HFFc6 (cell line): ENCODE results near the gene SLC16A12. TPM values are rescaled to one million over a fixed set of nuclear protein-coding genes. Genes with fewer than 3 reads are reported as not detected.
"Not testable (repeated sequence)": the region's sequence is repeated elsewhere in the genome, so short reads cannot be mapped to it uniquely, and the experiment has no call there.

Experiments
- DNase-seq: peaks from one replicate; pipeline ENCODE4 v3.0.0-alpha.2; 2018
- H3K27ac Mint-ChIP-seq: 2 replicates; pipeline ENCODE4 v1.8.0; 2020; ENCODE audit warnings: mild to moderate bottlenecking, mixed read lengths
- H3K27me3 Mint-ChIP-seq: 2 replicates; pipeline ENCODE4 v1.8.0; 2021; ENCODE audit warnings: mild to moderate bottlenecking, moderate library complexity, mixed read lengths; ENCODE audit not compliant: insufficient read depth
- H3K36me3 Mint-ChIP-seq: 2 replicates; pipeline ENCODE4 v1.8.0; 2021; ENCODE audit warnings: low read depth, mixed read lengths
- H3K4me1 Mint-ChIP-seq: 2 replicates; pipeline ENCODE4 v1.8.0; 2020; ENCODE audit warnings: low read depth, mixed read lengths
- H3K4me3 Mint-ChIP-seq: 2 replicates; pipeline ENCODE4 v1.8.0; 2020; ENCODE audit warnings: mild to moderate bottlenecking, moderate library complexity, mixed read lengths
- H3K9me3 Mint-ChIP-seq: 2 replicates; pipeline ENCODE4 v1.8.0; 2020; ENCODE audit warnings: mild to moderate bottlenecking, mixed read lengths
- total RNA-seq, 6 experiments: library from RNA; stranded (reverse); fragmentation: NEBNext Ultra II Directional; extraction: Animal tissue kit (Norgen Biotek cat#: 25700); gene quantifications; 2 replicates in 1 of 6; 3 replicates in 5 of 6; pipeline ENCODE4 v1.2.3, GENCODE V29; 2021
- TF ChIP-seq, protein P1 (sequence below): fragments of 200-600 bp; sonication (generic); IDR thresholded peaks from 2 replicates; pipeline ENCODE4 v1.5.0; 2021; ENCODE audit warnings: antibody characterized with exemption, mild to moderate bottlenecking

Gene SLC16A12
- total RNA-seq, 6 experiments from 2014 or later = not detected

DNA sequence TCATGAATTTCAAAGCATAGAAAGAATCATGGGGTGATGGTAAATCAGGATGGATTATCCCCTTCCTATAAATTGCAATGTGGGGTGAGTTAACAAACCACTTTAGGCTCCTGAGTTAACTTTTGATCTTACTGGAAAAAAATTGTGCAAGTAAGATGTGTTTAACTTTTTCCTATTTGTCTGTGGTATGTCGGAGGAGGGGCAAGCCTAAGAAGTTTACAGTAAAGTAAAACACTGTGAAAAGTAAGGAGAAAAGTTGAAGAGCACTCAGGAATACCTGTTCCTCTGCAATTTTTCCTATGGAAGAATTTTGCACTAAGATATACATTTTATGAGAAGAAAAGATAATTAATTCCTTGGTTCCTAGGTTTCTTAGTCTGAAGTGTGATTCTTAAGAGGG is 76.6 kb downstream of the SLC16A12 start:
- H3K27me3 Mint-ChIP-seq = no peaks in the 10 kb centered on the region
- TF ChIP-seq, protein P1, sequence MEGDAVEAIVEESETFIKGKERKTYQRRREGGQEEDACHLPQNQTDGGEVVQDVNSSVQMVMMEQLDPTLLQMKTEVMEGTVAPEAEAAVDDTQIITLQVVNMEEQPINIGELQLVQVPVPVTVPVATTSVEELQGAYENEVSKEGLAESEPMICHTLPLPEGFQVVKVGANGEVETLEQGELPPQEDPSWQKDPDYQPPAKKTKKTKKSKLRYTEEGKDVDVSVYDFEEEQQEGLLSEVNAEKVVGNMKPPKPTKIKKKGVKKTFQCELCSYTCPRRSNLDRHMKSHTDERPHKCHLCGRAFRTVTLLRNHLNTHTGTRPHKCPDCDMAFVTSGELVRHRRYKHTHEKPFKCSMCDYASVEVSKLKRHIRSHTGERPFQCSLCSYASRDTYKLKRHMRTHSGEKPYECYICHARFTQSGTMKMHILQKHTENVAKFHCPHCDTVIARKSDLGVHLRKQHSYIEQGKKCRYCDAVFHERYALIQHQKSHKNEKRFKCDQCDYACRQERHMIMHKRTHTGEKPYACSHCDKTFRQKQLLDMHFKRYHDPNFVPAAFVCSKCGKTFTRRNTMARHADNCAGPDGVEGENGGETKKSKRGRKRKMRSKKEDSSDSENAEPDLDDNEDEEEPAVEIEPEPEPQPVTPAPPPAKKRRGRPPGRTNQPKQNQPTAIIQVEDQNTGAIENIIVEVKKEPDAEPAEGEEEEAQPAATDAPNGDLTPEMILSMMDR = no peak
- no peaks in the 10 kb centered on the region for H3K9me3 Mint-ChIP-seq

DNA sequence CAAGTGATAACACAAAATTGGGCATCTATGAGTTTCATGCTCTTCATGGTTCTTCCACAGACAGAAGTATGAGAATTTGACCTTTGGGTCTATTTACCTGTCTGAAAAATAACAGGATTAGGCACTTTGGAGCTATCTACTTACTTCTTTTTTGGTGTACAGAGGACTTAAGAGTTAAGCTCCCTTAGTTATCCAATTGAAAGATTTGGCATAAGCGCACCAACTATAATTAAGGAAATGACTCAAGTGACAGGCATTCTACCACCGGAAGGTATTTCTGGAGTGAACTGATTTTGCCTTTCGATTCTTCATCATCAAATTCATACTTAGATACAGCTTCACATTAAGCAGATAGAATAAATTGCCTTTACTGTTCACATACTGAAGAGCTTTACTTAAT is 77.1 kb downstream of the SLC16A12 start:
- no peaks in the 10 kb centered on the region for H3K9me3 Mint-ChIP-seq
- peaks cover 2% of the 10 kb centered on the region; the same call in 1 of the 2 replicates for H3K27me3 Mint-ChIP-seq
- TF ChIP-seq, protein P1 = no peak
- no peaks in the 10 kb centered on the region for H3K36me3 Mint-ChIP-seq
- H3K4me3 Mint-ChIP-seq = peak overlapping the region; percentile 70
- peak overlapping the region; percentile 30 for H3K27ac Mint-ChIP-seq
- H3K4me1 Mint-ChIP-seq = peaks cover 32% of the 10 kb centered on the region
- peak; percentile 38 for DNase-seq

More for the DNA sequence above, 76.6 kb downstream of the SLC16A12 start:
- H3K4me3 Mint-ChIP-seq = peak overlapping the region; percentile 70
- peak overlapping the region; percentile 30 for H3K27ac Mint-ChIP-seq
- DNase-seq = no peak
- peaks cover 32% of the 10 kb centered on the region for H3K4me1 Mint-ChIP-seq
- H3K36me3 Mint-ChIP-seq = no peaks in the 10 kb centered on the region

DNA sequence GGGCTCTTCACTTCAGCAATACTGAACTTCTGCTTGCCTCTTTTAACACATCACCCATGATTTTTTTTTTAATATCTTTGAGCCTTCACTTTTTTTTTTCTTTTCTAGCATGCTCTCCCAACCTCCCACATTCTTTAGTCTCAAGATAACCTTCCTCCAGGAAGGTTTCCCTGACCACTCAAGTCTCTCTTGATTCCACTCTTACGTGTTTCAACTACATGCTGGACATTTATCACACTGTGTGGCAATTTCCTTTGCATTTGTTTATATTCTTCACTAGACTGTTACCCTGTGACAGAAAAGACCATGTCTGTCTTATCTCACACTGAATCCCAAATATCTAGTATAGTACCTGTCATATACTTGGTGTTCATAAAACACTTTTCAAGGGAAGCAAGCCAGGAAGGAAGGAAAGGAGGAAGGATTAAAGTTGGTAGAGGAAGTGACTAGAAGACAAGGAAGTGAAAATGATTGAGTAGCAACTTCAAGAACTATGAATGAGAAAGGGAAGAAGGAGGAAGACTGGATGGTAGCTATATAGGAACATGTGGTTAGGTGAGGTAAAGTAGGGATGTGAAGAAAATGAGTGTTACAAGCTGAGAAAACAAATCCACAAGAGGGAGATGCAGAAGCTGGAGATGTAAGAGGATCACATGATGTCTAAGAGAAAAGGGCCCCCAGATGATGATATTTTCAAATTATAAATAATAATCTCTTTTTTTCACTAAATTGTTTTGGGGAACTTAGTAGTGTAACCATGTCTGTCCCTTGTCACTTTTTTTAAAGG is 80.6 kb downstream of the SLC16A12 start:
- no peak for DNase-seq

DNA sequence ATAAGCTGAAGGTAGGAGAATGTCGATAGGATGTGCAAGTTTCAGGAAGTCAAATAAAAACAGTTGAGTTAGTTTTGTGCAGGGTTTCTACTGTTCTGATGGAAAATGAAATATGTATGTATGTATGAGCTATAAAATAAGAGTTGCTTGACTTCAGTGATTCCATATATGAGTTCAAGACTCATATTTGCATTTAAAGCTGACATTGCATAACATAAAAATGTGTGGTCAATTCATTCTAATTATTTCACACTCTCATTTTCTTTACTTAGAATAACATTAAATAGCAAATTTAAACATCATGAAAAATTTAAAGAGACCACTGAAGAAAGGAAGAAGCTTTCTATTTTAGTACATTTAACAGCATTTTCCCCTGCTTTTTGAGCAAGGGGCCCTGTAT is 83.2 kb downstream of the SLC16A12 start:
- peaks cover 6% of the 10 kb centered on the region for H3K27me3 Mint-ChIP-seq
- peaks cover 15% of the 10 kb centered on the region for H3K4me1 Mint-ChIP-seq

More for the DNA sequence above, 80.6 kb downstream of the SLC16A12 start:
- Mint-ChIP-seq H3K27ac (no peak overlapping the region), H3K27me3 (peaks cover 2% of the 10 kb centered on the region; the same call in 1 of the 2 replicates), H3K36me3 (no peaks in the 10 kb centered on the region), H3K4me3 (no peak overlapping the region), H3K4me1 (peaks cover 38% of the 10 kb centered on the region), H3K9me3 (no peaks in the 10 kb centered on the region)
- TF ChIP-seq, protein P1 = peak; percentile 7; the same call in 1 of the 2 replicates

DNA sequence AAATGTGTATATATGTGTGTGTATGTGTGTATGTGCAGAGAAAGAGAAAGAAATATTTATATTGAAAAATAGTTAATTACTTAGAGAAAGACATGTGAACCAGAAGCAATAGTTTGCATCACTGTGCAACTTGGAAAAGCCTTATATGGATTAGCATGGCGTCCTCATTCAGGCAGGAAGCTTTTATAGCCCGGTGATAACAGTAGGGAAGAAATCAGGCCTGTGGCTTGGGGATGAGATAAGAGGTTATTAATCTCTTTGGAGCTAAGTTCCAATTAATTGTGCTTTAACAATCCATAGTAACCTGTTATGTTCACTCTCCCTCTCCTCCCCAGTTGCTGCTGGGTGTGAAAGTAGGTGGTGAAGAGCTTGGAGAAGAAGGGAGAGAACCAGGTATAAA is 84.5 kb downstream of the SLC16A12 start:
- no peak overlapping the region for H3K27ac Mint-ChIP-seq
- no peak for DNase-seq

More for the DNA sequence above, 83.2 kb downstream of the SLC16A12 start:
- no peak for DNase-seq
- Mint-ChIP-seq H3K27ac (no peak overlapping the region), H3K36me3 (no peaks in the 10 kb centered on the region), H3K9me3 (no peaks in the 10 kb centered on the region), H3K4me3 (no peak overlapping the region)
- TF ChIP-seq, protein P1 = no peak

DNA sequence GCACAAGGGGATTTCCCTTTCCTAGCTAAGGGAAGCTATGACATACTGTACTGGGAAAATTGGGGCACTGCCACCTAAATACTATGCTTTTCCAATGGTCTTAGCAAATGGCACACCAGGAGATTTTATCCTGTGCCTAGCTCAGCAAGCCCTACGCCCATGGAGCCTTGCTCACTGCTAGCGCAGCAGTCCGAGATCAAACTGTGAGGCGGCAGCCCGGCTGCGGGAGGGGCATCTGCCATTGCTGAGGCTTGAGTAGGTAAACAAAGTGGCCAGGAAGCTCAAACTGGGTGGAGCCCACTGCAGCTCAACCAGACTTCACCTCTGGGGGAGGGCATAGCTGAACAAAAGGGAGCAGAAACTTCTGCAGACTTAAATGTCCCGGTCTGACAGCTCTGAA is 90.6 kb downstream of the SLC16A12 start:
- Mint-ChIP-seq H3K27me3 (peaks cover 20% of the 10 kb centered on the region), H3K36me3 (peaks cover 16% of the 10 kb centered on the region), H3K9me3 (peaks cover 13% of the 10 kb centered on the region)
- not testable (repeated sequence) for H3K27ac Mint-ChIP-seq, DNase-seq, H3K4me1 Mint-ChIP-seq, H3K4me3 Mint-ChIP-seq

More for the DNA sequence above, 84.5 kb downstream of the SLC16A12 start:
- Mint-ChIP-seq H3K4me1 (peaks cover 13% of the 10 kb centered on the region; the same call in 1 of the 2 replicates), H3K36me3 (peaks cover 13% of the 10 kb centered on the region; the same call in 1 of the 2 replicates), H3K27me3 (peaks cover 14% of the 10 kb centered on the region), H3K4me3 (no peak overlapping the region), H3K9me3 (peaks cover 10% of the 10 kb centered on the region)
- TF ChIP-seq, protein P1 = no peak
